ENCODE results near the gene MPDZ.

MPDZ gene

GRCh38 chr9:13267743-13268142, 11.7 kb downstream of the MPDZ start:
- ATAC-seq (ENCODE audit: low read depth) = peak; percentile 91
- peaks cover 14% of the 10 kb centered on the region for H3K4me1 ChIP-seq (ENCODE audit: insufficient read depth, poor library complexity, severe bottlenecking)
- no peaks in the 10 kb centered on the region for H3K9me3 ChIP-seq (ENCODE audit: severe bottlenecking)
- no peaks in the 10 kb centered on the region for H3K27me3 ChIP-seq (ENCODE audit: insufficient read depth, poor library complexity, severe bottlenecking)
- no peak overlapping the region for H3K4me3 ChIP-seq (ENCODE audit: severe bottlenecking)
- DNase-seq (ENCODE audit: low spot score) = no peak
- no peak for TF ChIP-seq CTCF (IDR thresholded peaks at IDR 0.05; ENCODE audit: poor library complexity, severe bottlenecking)
- peak overlapping the region; percentile 36 for H3K27ac ChIP-seq (ENCODE audit: poor library complexity, severe bottlenecking)
- no peaks in the 10 kb centered on the region for H3K36me3 ChIP-seq (ENCODE audit: low read depth)

- H3K4me1 ChIP-seq (ENCODE audit: insufficient read depth, poor library complexity, severe bottlenecking) = peaks cover 14% of the 10 kb centered on the region
- ATAC-seq (ENCODE audit: low read depth) = no peak
- no peak overlapping the region for H3K27ac ChIP-seq (ENCODE audit: poor library complexity, severe bottlenecking)
- H3K9me3 ChIP-seq (ENCODE audit: severe bottlenecking) = no peaks in the 10 kb centered on the region
- no peak for TF ChIP-seq CTCF (IDR thresholded peaks at IDR 0.05; ENCODE audit: poor library complexity, severe bottlenecking)
- no peaks in the 10 kb centered on the region for H3K36me3 ChIP-seq (ENCODE audit: low read depth)
- H3K4me3 ChIP-seq (ENCODE audit: severe bottlenecking) = no peak overlapping the region
- no peak for DNase-seq (ENCODE audit: low spot score)
- no peaks in the 10 kb centered on the region for H3K27me3 ChIP-seq (ENCODE audit: insufficient read depth, poor library complexity, severe bottlenecking)
Observed at GRCh38 chr9:13266167-13266566, 13.3 kb downstream of the MPDZ start.

- DNase-seq (ENCODE audit: low spot score) (no peak), ATAC-seq (ENCODE audit: low read depth) (no peak)
- H3K27me3 ChIP-seq (ENCODE audit: insufficient read depth, poor library complexity, severe bottlenecking) = no peaks in the 10 kb centered on the region
- H3K4me1 ChIP-seq (ENCODE audit: insufficient read depth, poor library complexity, severe bottlenecking) = peaks cover 14% of the 10 kb centered on the region
- H3K36me3 ChIP-seq (ENCODE audit: low read depth) = no peaks in the 10 kb centered on the region
- H3K4me3 ChIP-seq (ENCODE audit: severe bottlenecking) = no peak overlapping the region
- TF ChIP-seq CTCF (IDR thresholded peaks at IDR 0.05; ENCODE audit: poor library complexity, severe bottlenecking) = no peak
- no peaks in the 10 kb centered on the region for H3K9me3 ChIP-seq (ENCODE audit: severe bottlenecking)
- H3K27ac ChIP-seq (ENCODE audit: poor library complexity, severe bottlenecking) = no peak overlapping the region
Observed at GRCh38 chr9:13264788-13265187, 14.7 kb downstream of the MPDZ start.

GRCh38 chr9:13263511-13263910, 16.0 kb downstream of the MPDZ start:
- ATAC-seq (ENCODE audit: low read depth) = no peak
- TF ChIP-seq CTCF (IDR thresholded peaks at IDR 0.05; ENCODE audit: poor library complexity, severe bottlenecking) = no peak
- Histone ChIP-seq H3K4me3 (ENCODE audit: severe bottlenecking) (no peak overlapping the region), H3K4me1 (ENCODE audit: insufficient read depth, poor library complexity, severe bottlenecking) (peaks cover 14% of the 10 kb centered on the region), H3K27me3 (ENCODE audit: insufficient read depth, poor library complexity, severe bottlenecking) (no peaks in the 10 kb centered on the region), H3K36me3 (ENCODE audit: low read depth) (no peaks in the 10 kb centered on the region), H3K27ac (ENCODE audit: poor library complexity, severe bottlenecking) (no peak overlapping the region), H3K9me3 (ENCODE audit: severe bottlenecking) (no peaks in the 10 kb centered on the region)
- no peak for DNase-seq (ENCODE audit: low spot score)

DNA sequence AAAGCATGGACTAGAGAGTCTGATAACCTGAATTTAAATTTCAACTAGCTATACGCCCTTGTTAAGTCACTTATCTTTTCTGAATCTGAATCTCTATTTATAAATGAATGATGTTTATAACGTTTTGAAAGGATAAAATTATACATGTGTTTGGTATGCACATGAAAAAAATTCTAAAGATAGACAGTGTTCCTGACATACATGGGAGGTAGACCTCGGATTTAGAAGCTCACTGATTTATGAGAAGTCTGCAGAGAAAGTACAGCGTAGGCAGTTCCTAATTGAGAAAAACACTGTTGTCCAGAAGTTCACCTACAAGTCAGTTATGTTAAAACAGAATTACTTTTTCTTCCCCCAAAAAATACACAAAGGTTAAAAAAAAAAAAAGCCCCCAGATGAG, 26.6 kb downstream of the MPDZ start:
- 0 out of 2 replicates have a peak, but pooled peaks cover under 1% of the 10 kb centered on the region for H3K36me3 ChIP-seq (ENCODE audit: low read depth)
- H3K27me3 ChIP-seq (ENCODE audit: insufficient read depth, poor library complexity, severe bottlenecking) = no peaks in the 10 kb centered on the region
- no peak for DNase-seq (ENCODE audit: low spot score)
- H3K4me1 ChIP-seq (ENCODE audit: insufficient read depth, poor library complexity, severe bottlenecking) = no peaks in the 10 kb centered on the region
- no peak overlapping the region for H3K27ac ChIP-seq (ENCODE audit: poor library complexity, severe bottlenecking)
- TF ChIP-seq CTCF (IDR thresholded peaks at IDR 0.05; ENCODE audit: poor library complexity, severe bottlenecking) = no peak
- no peak for ATAC-seq (ENCODE audit: low read depth)
- no peaks in the 10 kb centered on the region for H3K9me3 ChIP-seq (ENCODE audit: severe bottlenecking)
- H3K4me3 ChIP-seq (ENCODE audit: severe bottlenecking) = no peak overlapping the region

Measured in RWPE2 (cell line).